HG02642 (cell line): Measurements from ENCODE around the gene MAP1LC3A.
A peak's percentile ranks its signal among the peaks of the same experiment; 100 is the strongest.

ENCODE experiments used
- ATAC-seq: cut with Tn5 transposase; IDR thresholded peaks from one replicate; pipeline ENCODE4 v1.9.1; 2021; ENCODE audit warnings: mild to moderate bottlenecking; ENCODE audit not compliant: unreplicated experiment, poor library complexity

MAP1LC3A gene

GRCh38 chr20:34573541-34574300, 15.2 kb downstream of the MAP1LC3A start:
- no peak for ATAC-seq

GRCh38 chr20:34574426-34574825, 15.9 kb downstream of the MAP1LC3A start:
- no peak for ATAC-seq

DNA sequence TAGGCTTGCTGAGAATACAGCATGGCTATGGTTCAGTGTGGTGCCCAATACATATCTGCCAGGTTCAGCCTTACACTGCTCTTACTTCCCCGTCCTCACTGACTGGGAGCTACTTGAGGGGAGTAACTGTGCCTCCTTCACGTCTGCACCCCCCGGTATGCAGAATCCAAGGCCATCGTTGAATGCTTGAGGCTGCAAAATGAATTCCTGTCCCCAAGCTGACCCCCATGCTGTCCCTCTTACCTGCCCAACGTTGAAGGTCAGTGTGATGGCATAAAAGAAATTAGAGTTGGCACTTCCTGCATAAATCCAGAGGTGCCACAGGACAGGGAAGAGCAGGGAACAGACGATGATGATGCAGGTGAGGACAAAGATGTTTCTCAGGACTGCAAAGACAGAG, 16.3 kb downstream of the MAP1LC3A start:
- no peak for ATAC-seq

DNA sequence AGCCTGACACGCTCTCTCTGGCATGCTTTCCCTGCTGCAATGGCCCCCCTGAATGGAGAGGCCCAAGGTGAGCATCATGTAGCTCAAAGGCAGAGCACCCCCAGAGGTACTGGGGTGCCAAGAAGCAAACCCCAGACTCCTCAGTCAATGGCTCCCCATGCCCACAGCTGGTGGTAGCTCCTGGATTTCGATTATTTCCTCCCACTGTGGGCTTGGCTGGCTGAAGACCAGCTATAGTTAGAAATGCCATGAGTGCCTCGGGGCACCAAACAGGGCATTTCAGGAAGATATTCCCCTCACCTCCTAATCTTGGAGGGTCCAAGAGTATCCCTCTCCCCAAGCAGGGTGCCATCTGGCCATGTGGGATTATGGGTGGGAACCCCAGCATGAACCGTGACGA, 16.8 kb downstream of the MAP1LC3A start:
- ATAC-seq, result no peak

- ATAC-seq, result no peak
These were observed 17.2 kb downstream of the MAP1LC3A start for GRCh38 chr20:34575756-34576155.

DNA sequence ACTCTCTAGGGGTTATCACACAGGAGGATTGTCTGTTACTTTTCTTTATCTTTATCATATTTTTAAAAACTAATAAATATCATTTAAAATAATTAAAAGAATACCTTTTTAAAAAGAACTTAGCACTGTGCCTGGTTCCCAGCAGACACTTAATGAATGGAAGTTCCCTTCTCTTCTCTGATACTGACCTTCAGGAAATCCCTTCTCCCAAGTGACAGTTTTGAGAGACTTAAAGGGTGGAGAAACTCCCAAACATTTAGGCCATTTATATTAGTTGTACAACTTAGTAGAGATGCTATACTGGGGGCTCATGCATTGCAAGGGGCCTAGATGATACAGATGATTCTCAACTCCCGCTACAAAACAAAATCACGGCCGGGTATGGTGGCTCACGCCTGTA, 18.5 kb downstream of the MAP1LC3A start:
- no peak for ATAC-seq

DNA sequence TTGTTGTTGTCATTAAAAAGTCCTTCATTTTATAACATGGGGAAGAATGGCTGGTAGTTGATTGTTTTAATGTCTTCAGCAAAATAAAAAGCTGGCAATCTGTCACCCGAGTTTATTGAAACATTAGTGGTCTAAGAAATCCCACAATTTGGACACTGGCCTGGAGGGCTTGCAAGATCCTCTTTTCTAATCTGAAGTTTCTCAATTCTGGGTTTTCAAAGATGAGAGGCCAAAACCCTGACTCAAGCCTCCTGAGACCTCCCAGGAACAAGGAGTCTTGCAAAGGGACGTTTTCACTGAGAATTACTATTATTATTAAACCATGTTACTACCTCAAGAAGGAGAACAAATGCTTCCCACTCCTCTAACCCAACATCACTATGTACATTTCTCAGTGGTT, 19.5 kb downstream of the MAP1LC3A start:
- ATAC-seq, result no peak

- ATAC-seq, result no peak
These were observed 20.0 kb downstream of the MAP1LC3A start for GRCh38 chr20:34578521-34578920.

DNA sequence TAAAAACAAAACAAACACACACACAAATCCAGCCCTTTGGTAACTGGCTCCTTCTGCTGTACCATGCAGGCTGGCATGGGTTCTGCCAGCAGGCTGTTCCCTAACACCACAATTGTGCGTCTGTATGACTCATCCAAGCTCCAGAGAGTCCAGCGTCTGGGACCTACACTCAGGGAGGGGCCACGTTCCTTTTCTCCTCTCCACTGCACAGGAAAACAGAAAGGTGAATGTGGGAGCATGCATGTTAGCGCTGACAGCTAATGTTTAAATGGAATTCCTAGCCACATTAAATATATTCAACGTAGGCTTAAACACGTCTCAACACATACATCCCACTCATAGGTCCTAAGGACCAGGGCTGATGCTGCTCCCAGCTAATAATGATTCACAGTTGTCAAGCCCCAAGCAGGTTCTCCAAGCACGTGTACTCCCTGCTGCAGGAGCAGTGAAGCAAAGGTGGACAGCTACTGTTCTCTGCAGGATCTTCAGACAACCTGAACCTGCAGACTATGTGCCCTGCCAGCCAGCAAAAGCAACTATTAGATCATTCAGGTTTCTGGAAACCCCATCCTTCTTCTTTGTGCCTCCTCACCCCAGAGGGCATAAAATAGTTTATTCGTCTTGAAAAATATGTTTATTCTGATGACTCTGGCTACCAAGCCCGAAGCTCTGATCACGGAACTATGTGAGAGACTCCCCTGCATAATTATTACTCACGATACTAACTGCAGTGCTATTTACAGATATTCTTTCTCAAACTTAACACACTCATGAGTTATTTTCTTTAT, 20.9 kb downstream of the MAP1LC3A start:
- no peak for ATAC-seq

DNA sequence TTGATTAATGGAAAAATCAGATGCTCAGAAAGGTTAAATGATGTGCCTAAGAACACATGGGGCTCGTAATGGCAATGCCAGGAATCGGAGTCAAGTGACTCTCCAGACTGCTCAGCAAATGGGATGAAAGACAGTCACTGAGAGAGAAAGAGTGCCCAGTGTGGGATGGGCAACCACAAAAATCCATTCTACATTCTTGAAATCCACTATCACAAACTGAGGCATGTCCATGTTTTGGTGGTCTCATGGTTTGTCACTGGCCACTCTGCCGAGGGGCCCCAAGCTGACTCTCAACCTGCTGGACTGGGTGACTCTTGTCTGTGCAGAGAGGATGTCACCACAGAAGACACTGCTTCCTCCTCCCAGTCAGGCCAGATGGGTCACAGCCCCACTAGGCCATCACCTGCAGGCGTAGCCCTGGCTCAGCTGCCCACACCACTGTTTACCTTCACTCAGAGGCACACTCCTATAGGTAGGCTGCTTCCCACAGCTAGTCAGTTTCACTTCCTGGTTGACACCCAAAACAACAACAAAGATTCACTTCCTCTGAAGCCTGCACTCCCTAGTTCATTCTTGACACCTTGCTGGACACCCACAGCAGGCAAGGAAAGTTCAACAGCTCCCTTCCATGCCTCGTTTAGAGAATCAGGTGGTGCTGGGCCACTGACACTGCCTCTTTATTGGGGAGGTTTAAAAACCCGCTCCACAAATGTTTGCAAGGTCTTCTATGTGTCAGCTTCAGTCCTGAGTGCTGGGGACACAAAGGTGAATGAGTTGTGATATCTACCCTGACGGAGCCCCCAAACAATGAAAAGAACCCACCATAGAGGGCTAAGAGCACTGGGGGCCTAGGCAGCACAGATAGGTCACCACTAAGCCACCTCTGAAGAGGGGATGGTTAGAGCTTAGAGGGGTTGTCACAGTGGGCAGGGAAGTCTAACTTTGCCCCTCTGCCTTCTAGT, 21.7 kb downstream of the MAP1LC3A start:
- ATAC-seq, result peak; percentile 53

GRCh38 chr20:34581341-34582184, 23.0 kb downstream of the MAP1LC3A start:
- peak; percentile 40 for ATAC-seq

- no peak for ATAC-seq
These were observed 23.7 kb downstream of the MAP1LC3A start for GRCh38 chr20:34582221-34582620.

DNA sequence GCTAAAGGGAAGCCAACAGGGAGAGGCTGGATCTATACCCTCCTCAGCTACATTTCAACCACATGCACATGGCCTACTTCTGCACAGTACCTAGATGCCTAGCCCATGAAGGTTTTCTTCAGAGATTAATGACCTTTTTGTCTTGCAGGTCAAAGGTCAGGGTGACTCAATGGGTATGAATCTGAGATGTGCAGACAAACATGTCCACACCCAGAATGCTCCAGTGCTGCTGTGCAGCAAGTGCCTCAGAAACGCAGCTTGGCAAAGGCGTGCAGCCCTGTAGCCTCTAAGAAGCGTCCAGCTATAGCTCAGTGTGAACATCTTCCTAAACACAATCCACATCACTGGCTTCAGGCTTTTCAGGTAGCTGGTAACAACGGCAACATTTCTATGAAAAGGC, 24.4 kb downstream of the MAP1LC3A start:
- no peak for ATAC-seq

DNA sequence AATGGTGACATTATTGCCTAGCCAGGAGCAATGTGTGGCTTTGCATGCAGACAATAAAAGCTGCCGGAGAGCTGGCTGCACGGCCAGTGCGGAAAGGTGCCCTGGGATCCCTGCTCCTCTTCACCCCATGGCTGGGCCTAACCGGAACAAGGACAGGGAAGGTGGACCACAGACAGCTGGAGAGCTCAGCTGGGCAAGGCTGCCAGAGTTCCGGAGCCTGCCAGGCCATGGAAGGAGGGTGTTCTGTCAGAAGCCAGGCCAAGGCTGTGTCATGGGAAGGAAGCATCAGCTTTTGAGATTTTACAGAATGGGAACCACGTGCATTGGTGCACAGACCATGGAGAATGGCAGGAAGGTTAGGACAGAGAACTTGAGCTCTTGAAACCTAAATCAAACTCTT, 25.0 kb downstream of the MAP1LC3A start:
- no peak for ATAC-seq

- no peak for ATAC-seq
These were observed 26.5 kb downstream of the MAP1LC3A start for GRCh38 chr20:34585019-34585418.

- no peak for ATAC-seq
These were observed 28.1 kb downstream of the MAP1LC3A start for GRCh38 chr20:34586488-34587163.

- no peak for ATAC-seq
These were observed 37.1 kb downstream of the MAP1LC3A start for GRCh38 chr20:34595377-34596184.

- ATAC-seq, result no peak
These were observed 42.6 kb downstream of the MAP1LC3A start for GRCh38 chr20:34600892-34601653.
